ENCODE data around the gene EVL. TPM values are rescaled to one million over a fixed set of nuclear protein-coding genes. Genes with fewer than 3 reads are reported as not detected.

Gene EVL
- total RNA-seq, 2 donors from 2014 or later = 41.5 to 42.0 TPM

- TF ChIP-seq, protein P1, sequence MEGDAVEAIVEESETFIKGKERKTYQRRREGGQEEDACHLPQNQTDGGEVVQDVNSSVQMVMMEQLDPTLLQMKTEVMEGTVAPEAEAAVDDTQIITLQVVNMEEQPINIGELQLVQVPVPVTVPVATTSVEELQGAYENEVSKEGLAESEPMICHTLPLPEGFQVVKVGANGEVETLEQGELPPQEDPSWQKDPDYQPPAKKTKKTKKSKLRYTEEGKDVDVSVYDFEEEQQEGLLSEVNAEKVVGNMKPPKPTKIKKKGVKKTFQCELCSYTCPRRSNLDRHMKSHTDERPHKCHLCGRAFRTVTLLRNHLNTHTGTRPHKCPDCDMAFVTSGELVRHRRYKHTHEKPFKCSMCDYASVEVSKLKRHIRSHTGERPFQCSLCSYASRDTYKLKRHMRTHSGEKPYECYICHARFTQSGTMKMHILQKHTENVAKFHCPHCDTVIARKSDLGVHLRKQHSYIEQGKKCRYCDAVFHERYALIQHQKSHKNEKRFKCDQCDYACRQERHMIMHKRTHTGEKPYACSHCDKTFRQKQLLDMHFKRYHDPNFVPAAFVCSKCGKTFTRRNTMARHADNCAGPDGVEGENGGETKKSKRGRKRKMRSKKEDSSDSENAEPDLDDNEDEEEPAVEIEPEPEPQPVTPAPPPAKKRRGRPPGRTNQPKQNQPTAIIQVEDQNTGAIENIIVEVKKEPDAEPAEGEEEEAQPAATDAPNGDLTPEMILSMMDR (IDR thresholded peaks at IDR 0.05) = no peak
- no peak for DNase-seq (ENCODE audit: low spot score)
- H3K9me3 ChIP-seq = no peaks in the 10 kb centered on the region
- no peak overlapping the region for H3K4me3 ChIP-seq
- peaks cover 0 to 42% of the 10 kb centered on the region in 2 donors for H3K4me1 ChIP-seq
- H3K36me3 ChIP-seq = no peaks in the 10 kb centered on the region
- no peak overlapping the region for H3K27ac ChIP-seq
- no peaks in the 10 kb centered on the region for H3K27me3 ChIP-seq
Observed at GRCh38 chr14:100075681-100076080, 10.5 kb downstream of the EVL start.

- Histone ChIP-seq H3K4me1 (peaks cover 0 to 42% of the 10 kb centered on the region in 2 donors), H3K27ac (peak overlapping the region in 1 of 2 donors; percentile 0), H3K36me3 (no peaks in the 10 kb centered on the region), H3K27me3 (no peaks in the 10 kb centered on the region), H3K9me3 (no peaks in the 10 kb centered on the region), H3K4me3 (no peak overlapping the region)
- DNase-seq (ENCODE audit: low spot score) = no peak
- TF ChIP-seq, protein P1 (IDR thresholded peaks at IDR 0.05) = no peak
Observed at GRCh38 chr14:100076133-100076532, 10.9 kb downstream of the EVL start.

DNA sequence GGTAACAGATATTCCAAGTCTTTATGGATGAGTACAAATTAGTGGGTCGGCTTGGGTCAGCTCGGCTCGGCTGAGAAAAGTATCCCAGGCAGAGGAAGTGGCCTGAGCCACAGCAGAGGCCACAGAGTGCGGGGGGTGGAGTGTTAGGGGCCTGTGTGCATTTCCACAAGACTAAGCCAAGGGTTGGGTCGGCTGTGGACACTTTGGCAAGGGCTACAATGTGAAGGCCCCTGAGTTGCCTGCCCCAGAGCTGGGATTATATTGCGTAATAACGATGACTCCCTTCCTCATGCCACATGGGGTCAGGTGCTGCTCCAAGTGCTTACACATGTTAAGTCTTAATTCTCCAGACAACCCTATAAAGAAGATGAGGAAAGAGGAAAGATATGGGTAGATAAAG, 11.4 kb downstream of the EVL start:
- TF ChIP-seq, protein P1 (IDR thresholded peaks at IDR 0.05) = no peak
- Histone ChIP-seq H3K27me3 (no peaks in the 10 kb centered on the region), H3K4me1 (peaks cover 0 to 42% of the 10 kb centered on the region in 2 donors), H3K27ac (peak overlapping the region in 1 of 2 donors; percentile 0), H3K4me3 (no peak overlapping the region), H3K9me3 (no peaks in the 10 kb centered on the region), H3K36me3 (no peaks in the 10 kb centered on the region)
- DNase-seq (ENCODE audit: low spot score) = peak; percentile 75

DNA sequence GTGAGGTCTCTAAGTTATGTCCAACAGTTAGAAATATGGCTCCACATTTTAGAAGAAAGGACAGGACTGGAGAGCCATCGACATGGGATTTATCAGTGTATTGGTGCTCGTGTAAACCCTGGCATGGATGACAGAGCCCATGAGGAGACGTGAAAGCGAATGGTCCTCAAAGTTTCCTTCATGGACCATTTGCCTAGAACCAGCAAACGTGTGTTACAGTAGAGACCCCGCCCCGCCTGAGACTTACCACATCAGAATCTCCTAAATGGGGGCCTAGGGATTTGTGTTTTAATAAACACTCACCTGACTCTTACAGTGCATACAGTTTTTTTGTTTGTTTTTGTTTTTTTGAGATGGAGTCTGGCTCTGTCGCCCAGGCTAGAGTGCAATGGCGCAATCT, 12.2 kb downstream of the EVL start:
- Histone ChIP-seq H3K4me1 (peaks cover 0 to 42% of the 10 kb centered on the region in 2 donors), H3K27me3 (no peaks in the 10 kb centered on the region), H3K9me3 (no peaks in the 10 kb centered on the region), H3K36me3 (no peaks in the 10 kb centered on the region), H3K27ac (no peak overlapping the region), H3K4me3 (no peak overlapping the region)
- no peak for DNase-seq (ENCODE audit: low spot score)
- TF ChIP-seq, protein P1 (IDR thresholded peaks at IDR 0.05) = no peak

GRCh38 chr14:100078216-100078803, 13.1 kb downstream of the EVL start:
- no peaks in the 10 kb centered on the region for H3K36me3 ChIP-seq
- DNase-seq (ENCODE audit: low spot score) = no peak
- TF ChIP-seq, protein P1 (IDR thresholded peaks at IDR 0.05) = no peak
- H3K27ac ChIP-seq = peak overlapping the region in 1 of 2 donors; percentile 11
- H3K9me3 ChIP-seq = no peaks in the 10 kb centered on the region
- H3K4me1 ChIP-seq = peaks cover 0 to 42% of the 10 kb centered on the region in 2 donors
- H3K27me3 ChIP-seq = no peaks in the 10 kb centered on the region
- H3K4me3 ChIP-seq = no peak overlapping the region

Data from right atrium auricular region (tissue), 2 donors.